Limb (tissue), 2 donors: ENCODE measurements around the gene DMXL2.
"Not testable (repeated sequence)": the region's sequence is repeated elsewhere in the genome, so short reads cannot be mapped to it uniquely, and the experiment has no call there.

Experiments used
- DNase-seq, 2 donors: peaks; one replicate each; pipeline ENCODE4 v3.0.0-alpha.2; 2016; ENCODE audit errors: extremely low spot score in 2 of 2

DMXL2 gene

DNA sequence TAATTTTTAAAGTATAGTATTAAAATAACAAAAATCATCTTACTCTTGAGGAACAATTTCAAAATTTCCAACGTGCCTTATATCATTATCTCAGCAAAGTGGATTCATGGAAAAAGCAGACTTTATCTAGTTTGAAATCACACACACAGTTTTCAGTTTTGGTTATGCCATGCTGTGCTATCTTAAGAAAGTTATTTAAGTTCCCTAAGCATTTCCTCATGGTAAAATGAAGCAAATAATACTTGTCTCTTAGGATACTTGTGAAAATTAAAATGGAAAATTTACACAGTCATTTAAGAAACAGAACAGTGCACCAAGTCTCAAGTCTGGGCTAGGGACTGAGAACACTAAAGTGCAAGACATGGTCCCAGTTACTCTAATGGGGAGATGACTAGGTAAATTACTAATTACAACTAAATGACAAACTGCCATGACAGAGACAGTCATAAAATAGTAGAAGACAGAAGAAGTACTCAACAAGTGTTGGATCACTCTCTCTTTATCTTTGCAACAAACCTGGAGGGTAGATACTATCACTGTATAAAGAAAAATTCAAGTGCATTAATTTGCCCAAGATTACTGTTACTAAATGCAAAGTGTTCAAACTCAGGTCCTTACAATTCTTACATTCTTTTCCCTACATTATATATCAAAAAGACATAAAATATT, 44.8 kb downstream of the DMXL2 start:
- no peak for DNase-seq

DNA sequence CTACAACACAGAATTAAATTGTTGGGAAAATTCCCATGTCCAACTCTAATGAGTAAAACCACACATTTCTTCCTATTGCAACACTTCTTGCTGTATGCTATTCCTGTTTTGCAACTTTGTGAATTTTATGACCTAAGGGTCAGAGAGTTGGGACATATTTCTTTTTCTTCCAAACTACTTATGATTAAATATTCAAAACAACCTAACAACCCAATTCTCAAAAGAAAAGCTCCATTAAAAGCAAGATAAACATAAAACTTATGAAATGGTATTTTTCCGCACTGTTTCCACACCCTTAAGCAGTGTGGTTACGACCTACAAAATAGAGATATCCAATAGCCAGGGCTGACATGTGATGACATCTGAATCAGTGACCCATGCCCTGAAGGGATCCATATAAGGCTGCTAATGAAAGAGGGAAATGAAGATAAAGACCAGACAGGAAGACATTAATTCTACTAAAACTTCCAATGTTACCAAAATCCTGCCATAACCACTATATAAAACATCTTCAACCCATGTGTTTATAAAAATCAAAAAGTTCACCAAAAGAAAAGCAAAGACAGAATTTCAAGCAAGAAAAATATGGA, 45.6 kb downstream of the DMXL2 start:
- no peak for DNase-seq

DNA sequence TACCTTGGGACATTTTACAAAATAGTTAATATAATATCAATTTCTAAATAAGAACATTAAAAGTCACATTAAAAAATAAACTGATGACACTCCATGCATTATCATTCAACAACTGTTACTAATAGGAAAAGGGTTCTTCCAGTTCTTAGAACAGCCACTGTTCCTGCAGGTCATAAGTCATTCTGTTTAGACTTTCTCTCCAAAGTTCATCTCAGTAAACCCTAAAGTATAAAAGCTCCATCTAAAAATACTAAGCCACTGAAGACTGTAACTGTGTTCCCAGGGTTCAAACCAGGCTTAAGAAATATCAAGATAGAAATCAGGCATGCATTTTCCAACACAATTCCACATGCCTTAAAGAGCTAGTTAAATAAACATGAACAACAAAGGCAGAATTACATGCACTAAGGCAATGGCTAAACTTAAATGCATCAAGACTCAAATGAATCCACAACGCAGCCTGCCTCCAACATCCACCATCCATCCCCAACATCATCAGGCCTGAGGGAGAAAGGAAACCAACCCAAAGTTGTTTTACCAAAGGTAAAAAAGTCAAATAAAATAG, 46.2 kb downstream of the DMXL2 start:
- no peak for DNase-seq

DNA sequence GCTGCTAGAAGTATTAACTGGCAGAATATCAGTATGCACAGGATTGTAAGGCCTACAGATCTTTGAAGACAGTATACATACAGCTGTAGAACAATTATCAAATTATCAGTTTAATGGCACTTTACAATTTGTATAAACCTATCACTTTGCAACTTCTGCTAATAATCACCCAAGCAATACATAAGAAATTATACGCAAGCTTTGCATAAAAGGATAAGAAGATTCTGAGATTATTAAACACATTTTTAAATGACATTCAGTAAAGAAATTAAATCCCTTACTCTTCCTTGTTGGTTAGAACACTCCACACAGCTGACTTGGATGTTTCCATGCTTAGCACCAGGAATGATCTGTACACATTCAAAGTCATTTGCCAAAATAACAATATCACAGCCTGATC, 46.8 kb downstream of the DMXL2 start:
- DNase-seq = no peak

DNA sequence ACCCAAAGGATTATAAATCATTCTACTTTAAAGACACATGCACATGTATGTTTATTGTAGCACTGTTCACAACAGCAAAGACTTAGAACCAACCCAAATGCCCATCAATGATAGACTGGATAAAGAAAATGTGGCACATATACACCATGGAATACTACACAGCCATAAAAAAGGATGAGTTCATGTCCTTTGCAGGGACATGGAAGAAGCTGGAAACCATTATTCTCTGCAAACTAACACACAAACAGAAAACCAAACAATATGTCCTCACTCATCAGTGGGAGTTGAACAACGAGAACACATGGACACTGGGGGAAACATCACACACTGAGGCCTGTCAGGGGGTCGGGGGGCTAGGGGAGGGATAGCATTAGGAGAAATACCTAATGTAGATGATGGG, 49.2 kb downstream of the DMXL2 start:
- not testable (repeated sequence) for DNase-seq

DNA sequence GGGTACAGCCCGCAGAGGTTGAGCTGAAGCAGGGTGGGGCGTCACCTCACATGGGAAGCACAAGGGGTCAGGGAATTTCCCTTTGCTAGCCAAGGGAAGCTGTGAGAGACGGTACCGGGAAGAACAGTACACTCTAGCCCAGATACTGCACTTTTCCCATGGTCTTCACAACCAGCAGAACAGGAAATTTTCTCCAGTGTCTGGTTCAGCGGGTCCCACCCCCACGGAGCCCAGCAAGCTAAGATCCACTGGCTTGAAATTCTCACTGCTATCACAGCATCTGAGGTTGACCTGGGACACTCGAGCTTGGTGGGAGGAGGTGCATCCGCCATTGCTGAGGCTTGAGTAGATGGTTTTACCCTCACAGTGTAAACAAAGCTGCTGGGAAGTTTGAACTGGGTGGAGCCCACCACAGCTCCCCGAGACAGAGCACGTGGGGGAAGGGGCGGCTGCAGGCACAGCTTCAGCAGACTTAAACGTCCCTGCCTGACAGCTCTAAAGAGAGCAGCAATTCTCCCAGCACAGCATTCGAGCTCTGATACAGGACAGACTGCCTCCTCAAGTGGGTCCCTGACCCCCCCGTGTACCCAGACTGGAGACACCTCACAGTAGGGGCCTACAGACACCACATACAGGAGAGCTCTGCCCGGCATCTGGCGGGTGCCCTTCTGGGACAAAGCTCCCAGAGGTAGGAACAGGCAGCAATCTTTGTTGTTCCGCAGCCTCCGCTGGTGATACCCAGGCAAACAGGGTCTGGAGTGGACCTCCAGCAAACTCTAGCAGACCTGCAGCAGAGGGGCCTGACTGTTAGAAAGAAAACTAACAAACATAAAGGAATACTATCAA, 53.4 kb downstream of the DMXL2 start:
- not testable (repeated sequence) for DNase-seq

DNA sequence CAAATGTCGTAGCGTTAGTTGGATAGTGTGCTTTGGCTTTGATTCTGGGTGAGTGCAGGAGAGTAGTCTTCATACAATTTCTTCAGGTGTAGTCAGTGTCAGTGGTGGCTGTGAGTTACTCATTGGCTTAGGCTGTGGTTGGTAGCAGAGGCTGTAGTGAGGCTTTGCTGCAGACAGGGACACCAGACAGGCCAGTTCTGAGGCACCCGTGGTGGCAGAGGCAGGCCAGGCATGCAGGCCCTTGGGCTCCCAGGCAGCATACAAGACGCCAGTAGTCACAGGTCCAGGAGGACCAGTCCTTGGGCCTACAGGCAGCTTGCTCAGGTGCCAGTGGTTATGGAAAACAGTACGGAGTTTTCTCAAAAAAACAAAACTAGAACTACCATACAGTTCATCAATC, 61.3 kb downstream of the DMXL2 start:
- no peak for DNase-seq

DNA sequence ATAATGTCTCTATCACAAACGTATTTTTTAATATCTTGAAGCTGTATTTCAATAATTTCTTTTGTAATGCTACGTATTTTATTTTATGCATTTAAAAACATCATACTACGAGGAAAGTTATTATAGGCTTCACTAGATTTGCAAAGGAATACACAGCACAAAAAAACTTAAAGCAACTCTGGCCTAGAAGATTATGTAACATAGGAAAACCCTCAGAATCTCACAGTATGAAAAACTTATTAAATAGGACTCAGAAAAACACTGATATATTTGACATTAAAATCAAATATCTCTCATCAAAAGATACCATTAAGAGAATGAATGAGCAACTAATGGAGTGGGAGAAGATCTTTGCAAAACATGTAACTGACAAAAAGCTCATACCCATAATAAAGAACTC, 63.7 kb downstream of the DMXL2 start:
- no peak for DNase-seq

DNA sequence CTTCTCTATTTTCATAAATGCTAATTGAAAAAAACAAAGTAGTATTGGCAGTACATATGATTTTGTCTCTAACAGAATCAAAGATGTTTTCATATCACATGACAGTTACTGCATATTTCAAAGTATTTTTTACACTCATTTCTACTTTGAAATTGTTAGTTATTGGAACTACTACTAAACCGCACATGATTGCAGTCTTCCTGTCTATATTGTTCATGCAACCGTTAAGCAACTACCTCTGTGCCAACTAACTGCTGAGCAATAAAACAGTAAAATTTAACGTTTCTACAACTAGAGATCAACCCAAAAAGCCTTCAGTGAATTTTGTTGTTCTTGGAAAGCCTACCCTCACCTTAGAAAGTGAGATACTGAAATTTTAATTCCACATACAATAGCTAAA, 64.2 kb downstream of the DMXL2 start:
- DNase-seq = no peak

DNA sequence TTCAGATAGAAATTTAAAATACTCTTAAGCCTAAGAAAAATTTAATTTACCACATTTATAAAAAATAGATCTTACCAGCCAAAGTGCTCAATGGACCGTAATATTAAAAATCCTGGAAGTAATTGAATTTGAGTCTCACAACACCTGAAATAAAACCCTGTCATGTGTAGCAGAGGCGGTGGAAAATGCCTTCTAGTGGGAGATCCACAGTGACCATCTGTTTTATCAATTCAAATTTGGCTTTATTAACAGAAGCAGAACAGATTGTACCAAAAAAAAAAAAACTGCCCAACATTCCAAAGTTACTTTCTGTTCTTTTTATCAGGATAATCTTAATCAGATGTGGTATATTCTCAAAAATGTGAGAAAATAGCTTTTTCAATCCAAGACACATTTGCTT, 71.7 kb downstream of the DMXL2 start:
- DNase-seq = no peak

DNA sequence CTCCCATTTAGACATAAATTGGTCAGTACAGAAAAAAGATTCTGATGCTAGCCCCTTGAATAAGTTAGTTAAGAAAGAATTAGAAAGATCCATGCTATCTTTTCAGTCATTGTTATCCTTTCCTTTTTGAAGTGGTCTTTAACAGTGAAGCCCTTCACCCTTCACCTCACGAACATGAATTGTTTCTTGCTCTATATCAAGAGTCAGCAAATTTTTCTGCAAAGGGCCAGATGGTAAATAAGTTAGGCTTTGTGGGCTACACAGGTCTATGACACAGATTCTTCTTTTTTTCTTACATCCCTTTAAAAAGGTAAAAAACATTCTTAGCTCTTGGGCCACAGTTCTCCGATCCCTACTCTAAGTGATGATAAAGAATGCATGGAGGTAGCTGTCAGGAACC, 74.9 kb downstream of the DMXL2 start:
- no peak for DNase-seq

DNA sequence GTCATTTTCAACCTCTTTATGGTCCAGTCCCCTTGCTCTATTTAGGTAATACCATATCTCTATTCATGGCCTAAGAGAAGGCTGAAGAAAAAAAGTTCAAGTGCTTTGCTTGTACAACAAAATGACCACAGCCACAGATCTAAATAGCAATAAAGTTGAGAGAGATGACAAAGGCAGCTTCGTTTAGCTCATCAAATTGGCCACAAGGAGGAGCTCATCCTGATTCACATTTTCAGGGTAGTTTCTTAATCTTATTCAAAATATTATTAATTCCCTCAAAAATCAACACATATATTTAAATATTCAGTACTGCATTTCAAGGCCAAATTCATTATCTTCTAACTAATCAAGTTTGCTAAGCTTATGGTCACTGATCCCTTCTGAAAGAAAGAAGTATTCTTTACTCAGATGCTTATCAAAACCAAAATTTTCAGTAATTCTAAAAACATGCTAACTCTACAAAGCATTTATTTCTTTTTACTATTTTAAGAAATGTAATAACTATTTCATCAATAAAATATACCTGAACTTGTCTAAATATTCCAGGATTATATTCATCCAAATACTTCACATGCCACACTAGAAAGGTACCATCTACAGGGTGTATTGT, 85.5 kb downstream of the DMXL2 start:
- DNase-seq = no peak

DNA sequence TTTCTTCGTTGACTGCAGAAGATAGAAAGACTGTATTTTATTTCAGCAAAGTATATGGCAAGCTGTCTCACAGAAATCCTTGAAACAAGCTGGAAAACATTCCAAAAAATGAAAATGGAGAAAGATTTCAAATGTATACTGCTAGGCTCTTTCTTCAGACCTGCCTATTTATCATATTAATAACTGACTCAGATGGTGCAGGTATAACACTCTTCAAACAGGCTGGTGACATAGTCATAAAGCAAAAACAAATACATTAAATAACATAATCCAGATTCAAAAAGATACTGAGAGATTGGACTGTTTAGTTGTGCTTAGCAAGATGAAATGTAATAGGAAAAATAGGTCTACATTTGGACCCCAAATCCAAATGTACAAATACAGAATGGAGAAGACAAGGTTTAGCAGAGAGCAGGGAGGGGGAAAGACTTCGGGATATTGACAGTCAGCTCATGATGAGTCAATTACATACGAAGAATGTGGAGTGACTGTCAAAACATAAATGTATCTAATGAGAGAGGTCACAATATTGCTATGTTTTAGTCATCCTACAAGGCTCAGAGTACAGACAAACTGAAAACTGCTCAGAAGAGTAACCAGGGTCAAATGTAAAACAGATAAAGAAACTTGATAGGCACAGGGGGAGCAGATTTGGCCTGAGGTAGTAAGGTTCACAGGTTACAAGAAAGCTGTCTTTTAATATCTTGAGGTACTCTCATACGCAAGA, 88.7 kb downstream of the DMXL2 start:
- DNase-seq = no peak

DNA sequence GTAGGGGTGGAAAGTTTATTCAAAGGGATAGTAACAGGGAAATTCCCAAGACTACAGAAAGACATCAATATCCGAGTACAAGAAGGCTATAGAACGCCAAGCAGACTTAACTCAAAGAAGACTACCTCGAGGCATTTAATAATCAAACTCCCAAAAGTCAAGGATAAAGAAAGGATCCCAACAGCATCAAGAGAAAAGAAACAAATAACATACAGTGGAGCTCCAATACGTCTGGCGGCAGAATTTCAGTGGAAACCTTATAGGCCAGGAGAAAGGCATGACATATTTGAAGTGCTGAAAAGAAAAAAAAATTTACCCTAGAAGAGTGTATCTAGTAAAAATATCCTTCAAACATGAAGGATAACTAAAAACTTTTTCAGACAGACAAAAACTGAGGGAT, 95.6 kb downstream of the DMXL2 start:
- DNase-seq = no peak

DNA sequence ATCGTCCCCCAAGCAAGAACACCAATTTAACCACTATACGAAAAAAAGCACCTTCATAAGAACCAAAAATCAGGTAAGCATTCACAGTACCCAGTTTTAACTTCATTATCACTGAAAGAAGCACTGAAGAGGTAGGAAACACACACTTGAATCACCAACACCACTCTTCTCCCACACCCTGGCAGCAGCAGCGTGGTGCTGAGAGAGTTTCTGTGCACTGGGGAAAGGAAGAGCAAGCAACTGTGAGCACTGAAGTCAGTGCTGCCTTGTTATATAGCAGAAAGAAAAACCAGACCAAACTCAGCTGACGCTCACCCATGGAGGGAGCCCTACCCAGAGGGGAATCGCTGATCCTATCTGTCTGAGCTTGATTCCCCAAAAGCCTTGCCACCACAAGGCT, 98.2 kb downstream of the DMXL2 start:
- DNase-seq = no peak

DNA sequence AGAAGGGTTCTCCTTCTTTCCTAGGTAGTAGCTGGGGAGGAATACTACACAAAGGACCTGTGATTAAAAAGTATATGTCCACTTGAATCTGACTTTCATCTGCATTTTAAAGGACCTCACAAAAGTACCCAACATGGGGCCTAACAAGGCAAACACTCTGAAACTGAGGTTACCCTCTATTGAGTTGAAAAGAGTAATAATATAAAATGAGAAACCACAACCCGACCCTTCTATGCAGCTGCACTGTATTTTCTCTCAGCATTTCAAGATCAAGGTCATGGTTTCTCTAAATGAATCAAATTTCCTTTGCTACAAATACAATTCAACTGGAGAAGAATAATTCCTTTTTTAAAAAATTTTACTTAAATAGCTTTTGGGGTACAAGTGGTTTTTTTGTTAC, 106.3 kb downstream of the DMXL2 start:
- DNase-seq = no peak

DNA sequence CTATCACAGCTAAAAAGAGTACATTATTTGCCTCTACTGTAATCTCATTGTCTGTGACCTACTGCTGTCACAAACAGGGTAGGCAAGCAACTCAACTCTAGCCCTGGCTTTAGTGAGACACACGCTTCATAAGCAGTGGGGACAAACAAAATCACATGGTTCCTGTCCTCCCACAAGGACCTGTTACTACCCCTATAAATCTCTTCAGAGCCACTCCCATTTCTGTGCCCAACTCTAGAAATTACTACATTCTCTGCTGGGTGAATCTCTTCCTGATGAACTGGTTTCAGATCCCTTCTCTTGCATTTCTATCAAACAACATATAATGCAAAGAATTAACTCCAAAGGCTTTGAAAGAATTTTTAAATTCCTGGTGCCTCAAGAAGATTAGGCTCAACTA, 117.3 kb downstream of the DMXL2 start:
- DNase-seq = no peak

DNA sequence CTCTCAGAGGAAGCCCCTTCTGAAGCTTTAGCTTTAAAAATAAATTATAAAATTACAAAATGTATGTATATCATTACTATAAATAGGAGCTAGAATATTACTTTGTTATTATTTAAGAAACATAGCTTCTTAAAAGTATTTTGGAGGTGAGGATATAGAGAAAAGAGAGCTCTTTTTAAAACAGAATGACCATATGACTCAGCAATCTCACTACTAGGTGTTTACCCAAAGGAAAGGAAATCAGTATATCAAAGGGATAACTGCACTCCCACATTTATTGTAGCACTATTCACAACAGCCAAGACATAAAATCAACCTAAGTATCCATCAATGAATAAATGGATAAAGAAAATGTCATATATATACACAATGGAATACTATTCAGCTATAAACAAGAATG, 119.6 kb downstream of the DMXL2 start:
- DNase-seq = no peak

DNA sequence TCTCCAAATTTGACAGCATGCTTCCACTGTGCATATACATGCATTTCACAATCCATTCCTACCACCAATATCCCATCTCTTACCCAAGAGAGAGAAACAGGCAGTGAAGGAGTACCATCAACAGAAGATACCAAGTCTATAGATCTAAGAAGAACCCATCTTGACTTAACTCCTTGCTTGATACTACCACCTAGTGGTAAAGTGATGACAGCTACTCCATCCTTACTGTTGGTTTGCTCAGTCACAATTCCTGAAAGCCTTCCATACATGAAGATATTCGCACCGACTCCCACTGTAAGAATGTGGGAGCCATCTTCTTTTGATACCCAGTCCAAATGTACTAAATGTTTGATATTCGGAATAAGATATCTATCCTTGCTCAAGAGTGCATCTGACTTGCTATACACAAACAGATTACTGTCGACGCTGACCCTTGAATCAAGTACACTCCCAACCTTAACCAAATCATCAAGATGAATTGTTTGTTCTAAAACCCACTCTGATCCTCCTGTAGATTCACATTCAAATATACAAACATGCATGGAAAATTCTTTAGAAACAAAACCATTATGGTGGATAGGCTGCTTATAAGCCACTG, 123.1 kb downstream of the DMXL2 start:
- no peak for DNase-seq

DNA sequence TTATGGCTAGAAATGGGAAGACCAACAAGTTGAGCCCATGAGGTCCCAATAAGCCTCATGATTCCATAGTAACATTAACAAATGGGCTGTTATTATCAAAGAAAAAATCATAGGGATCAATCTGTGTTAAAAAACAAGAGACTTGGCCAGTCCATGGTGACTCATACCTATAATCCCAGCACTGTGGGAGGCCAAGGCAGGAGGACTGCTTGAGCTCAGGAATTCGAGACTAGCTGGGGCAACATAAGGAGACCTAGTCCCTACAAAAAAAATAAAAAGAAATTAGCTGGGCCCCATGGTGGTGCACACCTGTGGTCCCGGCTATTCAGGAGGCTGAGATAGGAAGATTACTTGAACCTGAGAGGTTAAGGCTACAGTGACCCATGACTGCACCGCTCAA, 124.8 kb downstream of the DMXL2 start:
- DNase-seq = no peak

DNA sequence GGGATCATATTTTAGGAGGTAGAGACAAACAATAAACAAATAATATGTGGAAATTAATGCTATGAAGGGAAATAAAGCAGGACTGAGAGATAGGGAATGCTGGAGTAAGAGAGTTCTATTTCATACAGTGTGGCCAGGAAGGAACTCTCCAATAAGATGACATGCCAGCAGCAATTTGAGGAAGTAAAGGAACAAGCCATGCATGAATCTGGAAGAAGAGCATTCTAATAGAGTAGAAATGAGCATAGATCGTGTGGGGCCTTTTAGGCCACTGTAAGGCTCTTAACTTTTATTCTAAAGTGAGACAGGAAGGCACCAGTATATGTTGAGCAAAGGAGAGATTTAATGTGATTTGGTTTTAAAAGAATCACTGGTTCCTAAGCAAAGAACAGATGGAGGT, 126.3 kb downstream of the DMXL2 start:
- DNase-seq = no peak
